Endothelial cell of umbilical vein (primary cell): ENCODE results near the gene SAMSN1.

ENCODE experiments used
- EZH2 ChIP-seq: IDR thresholded peaks from 2 replicates; pipeline ENCODE4 v1.6.1; 2012; ENCODE audit warnings: borderline replicate concordance, low read depth, mild to moderate bottlenecking, moderate library complexity, low read length, inconsistent platforms; ENCODE audit not compliant: severe bottlenecking
- MYC ChIP-seq: IDR thresholded peaks from one replicate; pipeline ENCODE4 v1.6.1; 2011; ENCODE audit warnings: mild to moderate bottlenecking, low read depth, low read length
- POLR2A ChIP-seq: IDR thresholded peaks from 2 replicates; pipeline ENCODE4 v1.6.1; 2012; ENCODE audit warnings: low read depth, mild to moderate bottlenecking, control low read depth, low read length
- POLR2AphosphoS5 ChIP-seq: IDR thresholded peaks from 2 replicates; pipeline ENCODE4 v1.6.1; 2012; ENCODE audit warnings: low read depth, mild to moderate bottlenecking, control low read depth, low read length, moderate library complexity; ENCODE audit not compliant: insufficient read depth
- TF ChIP-seq, protein P1 (sequence below), 2 donors: IDR thresholded peaks; 1 replicate in 1 of 2; 2 replicates in 1 of 2; pipeline ENCODE4 v1.5.1; 2011; ENCODE audit warnings: low read length in 2 of 2, mild to moderate bottlenecking in 2 of 2, moderate library complexity in 2 of 2, control low read depth in 1 of 2, inconsistent platforms in 1 of 2, low read depth in 1 of 2; ENCODE audit not compliant: insufficient read depth in 1 of 2; ENCODE audit errors: extremely low read depth in 1 of 2
- TF ChIP-seq, protein P2 (sequence below): IDR thresholded peaks from 2 replicates; pipeline ENCODE4 v1.6.1; 2011; ENCODE audit not compliant: insufficient read depth, insufficient read length

DNA sequence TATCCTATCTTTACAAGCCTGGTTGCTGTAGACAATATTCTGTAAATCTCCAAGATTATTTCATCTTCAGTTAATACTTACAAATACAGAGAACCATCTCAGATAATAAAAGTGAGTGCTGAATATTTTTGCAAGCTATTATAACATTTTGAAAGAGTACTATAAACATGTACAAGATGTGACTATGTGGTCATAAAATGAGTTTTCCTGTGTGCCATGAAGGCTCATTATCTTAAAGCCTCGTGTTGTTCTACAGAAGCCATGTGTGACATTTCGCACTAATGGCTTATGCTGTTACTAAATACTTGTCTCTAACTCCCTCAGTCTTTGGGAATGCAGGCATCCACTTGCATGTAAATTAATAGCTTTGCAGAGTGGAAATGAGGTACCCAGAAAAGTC is 48.3 kb downstream of the SAMSN1 start:
- TF ChIP-seq, protein P1, sequence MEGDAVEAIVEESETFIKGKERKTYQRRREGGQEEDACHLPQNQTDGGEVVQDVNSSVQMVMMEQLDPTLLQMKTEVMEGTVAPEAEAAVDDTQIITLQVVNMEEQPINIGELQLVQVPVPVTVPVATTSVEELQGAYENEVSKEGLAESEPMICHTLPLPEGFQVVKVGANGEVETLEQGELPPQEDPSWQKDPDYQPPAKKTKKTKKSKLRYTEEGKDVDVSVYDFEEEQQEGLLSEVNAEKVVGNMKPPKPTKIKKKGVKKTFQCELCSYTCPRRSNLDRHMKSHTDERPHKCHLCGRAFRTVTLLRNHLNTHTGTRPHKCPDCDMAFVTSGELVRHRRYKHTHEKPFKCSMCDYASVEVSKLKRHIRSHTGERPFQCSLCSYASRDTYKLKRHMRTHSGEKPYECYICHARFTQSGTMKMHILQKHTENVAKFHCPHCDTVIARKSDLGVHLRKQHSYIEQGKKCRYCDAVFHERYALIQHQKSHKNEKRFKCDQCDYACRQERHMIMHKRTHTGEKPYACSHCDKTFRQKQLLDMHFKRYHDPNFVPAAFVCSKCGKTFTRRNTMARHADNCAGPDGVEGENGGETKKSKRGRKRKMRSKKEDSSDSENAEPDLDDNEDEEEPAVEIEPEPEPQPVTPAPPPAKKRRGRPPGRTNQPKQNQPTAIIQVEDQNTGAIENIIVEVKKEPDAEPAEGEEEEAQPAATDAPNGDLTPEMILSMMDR (IDR thresholded peaks at IDR 0.05; ENCODE audit: extremely low read depth in 1 of 2, insufficient read depth in 1 of 2, low read depth in 1 of 2, low read length in 2 of 2), result no peak
- TF ChIP-seq POLR2AphosphoS5, result no peak
- TF ChIP-seq POLR2A, result no peak
- TF ChIP-seq, protein P2, sequence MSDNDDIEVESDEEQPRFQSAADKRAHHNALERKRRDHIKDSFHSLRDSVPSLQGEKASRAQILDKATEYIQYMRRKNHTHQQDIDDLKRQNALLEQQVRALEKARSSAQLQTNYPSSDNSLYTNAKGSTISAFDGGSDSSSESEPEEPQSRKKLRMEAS, result no peak
- no peak for TF ChIP-seq EZH2
- no peak for TF ChIP-seq MYC
